Osteocyte (in vitro differentiated cells): ENCODE data around the gene COX6A1. TPM values are rescaled to one million over a fixed set of nuclear protein-coding genes. Genes with fewer than 3 reads are reported as not detected.

ENCODE experiments used
- DNase-seq: peaks from one replicate; pipeline ENCODE4 v3.0.0; 2021; ENCODE audit warnings: mixed read lengths; ENCODE audit not compliant: unreplicated experiment; ENCODE audit errors: extremely low spot score
- H3K27ac Mint-ChIP-seq: one replicate; pipeline ENCODE4 v1.8.0; 2021; ENCODE audit warnings: mild to moderate bottlenecking, mixed read lengths; ENCODE audit not compliant: unreplicated experiment
- H3K27me3 Mint-ChIP-seq: one replicate; pipeline ENCODE4 v1.8.0; 2021; ENCODE audit warnings: mixed read lengths; ENCODE audit not compliant: unreplicated experiment
- H3K36me3 Mint-ChIP-seq: one replicate; pipeline ENCODE4 v1.8.0; 2021; ENCODE audit warnings: mixed read lengths; ENCODE audit not compliant: unreplicated experiment
- H3K4me1 Mint-ChIP-seq: one replicate; pipeline ENCODE4 v1.8.0; 2021; ENCODE audit warnings: mixed read lengths; ENCODE audit not compliant: unreplicated experiment
- H3K4me3 Mint-ChIP-seq: one replicate; pipeline ENCODE4 v1.8.0; 2021; ENCODE audit warnings: mild to moderate bottlenecking, moderate library complexity, mixed read lengths; ENCODE audit not compliant: unreplicated experiment
- H3K9me3 Mint-ChIP-seq: one replicate; pipeline ENCODE4 v1.8.0; 2021; ENCODE audit warnings: mixed read lengths; ENCODE audit not compliant: unreplicated experiment
- CTCF ChIP-seq: fragments of 200-600 bp; sonication (generic); IDR thresholded peaks from 2 replicates; pipeline ENCODE4 v1.5.0; 2021; ENCODE audit warnings: antibody characterized with exemption, mild to moderate bottlenecking, moderate library complexity
- total RNA-seq: library from RNA; stranded (reverse); gene quantifications from 2 replicates; pipeline ENCODE4 v1.2.1, GENCODE V29; 2021

The COX6A1 gene
- total RNA-seq, 1 donor from 2014 or later, result 307 TPM

GRCh38 chr12:120406069-120406468 is 31.8 kb upstream of the COX6A1 start:
- no peak for TF ChIP-seq CTCF
- DNase-seq, result no peak
- no peak overlapping the region for H3K27ac Mint-ChIP-seq
- H3K27me3 Mint-ChIP-seq, result peaks cover 4% of the 10 kb centered on the region
- H3K4me1 Mint-ChIP-seq, result peaks cover 9% of the 10 kb centered on the region
- H3K9me3 Mint-ChIP-seq, result no peaks in the 10 kb centered on the region
- no peak overlapping the region for H3K4me3 Mint-ChIP-seq
- H3K36me3 Mint-ChIP-seq, result no peaks in the 10 kb centered on the region

DNA sequence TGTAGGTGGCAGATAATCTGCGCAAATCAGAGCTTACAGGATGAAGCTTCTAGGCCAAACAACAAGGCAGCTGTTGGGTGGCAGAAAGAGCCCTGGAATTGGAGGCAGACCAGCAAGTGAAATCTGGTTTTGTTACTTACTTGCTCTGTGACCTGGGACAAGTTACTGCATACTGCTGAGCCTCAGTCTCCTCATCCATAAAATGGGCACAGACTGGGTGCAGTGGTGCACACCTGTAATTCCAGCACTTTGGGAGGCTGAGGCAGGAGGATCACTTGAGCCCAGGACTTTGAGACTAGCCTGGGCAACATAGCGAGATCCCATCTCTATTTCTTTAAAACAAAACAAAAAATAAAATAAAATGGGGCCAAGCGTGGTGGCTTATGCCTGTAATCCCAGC is 31.4 kb upstream of the COX6A1 start:
- TF ChIP-seq CTCF, result no peak
- peaks cover 4% of the 10 kb centered on the region for H3K27me3 Mint-ChIP-seq
- no peak overlapping the region for H3K4me3 Mint-ChIP-seq
- H3K27ac Mint-ChIP-seq, result no peak overlapping the region
- H3K36me3 Mint-ChIP-seq, result no peaks in the 10 kb centered on the region
- no peak for DNase-seq
- H3K9me3 Mint-ChIP-seq, result no peaks in the 10 kb centered on the region
- H3K4me1 Mint-ChIP-seq, result peaks cover 9% of the 10 kb centered on the region

DNA sequence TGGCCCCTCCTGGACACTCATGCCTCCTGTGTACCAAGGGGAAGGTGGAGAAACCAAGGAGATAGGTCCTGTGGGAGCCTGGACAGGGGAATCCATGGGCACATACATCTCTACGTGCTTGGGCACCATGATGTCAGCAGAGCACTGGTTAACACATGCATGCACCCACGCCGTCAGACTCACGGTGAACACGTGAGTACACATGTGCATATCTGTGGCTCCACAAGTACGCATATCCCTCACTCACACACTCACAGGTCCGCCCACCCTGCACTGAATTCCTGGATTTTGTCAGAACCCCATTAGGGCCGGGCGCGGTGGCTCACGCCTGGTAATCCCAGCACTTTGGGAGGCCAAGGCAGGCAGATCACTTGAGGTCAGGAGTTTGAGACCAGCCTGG is 29.1 kb upstream of the COX6A1 start:
- no peak overlapping the region for H3K4me3 Mint-ChIP-seq

DNA sequence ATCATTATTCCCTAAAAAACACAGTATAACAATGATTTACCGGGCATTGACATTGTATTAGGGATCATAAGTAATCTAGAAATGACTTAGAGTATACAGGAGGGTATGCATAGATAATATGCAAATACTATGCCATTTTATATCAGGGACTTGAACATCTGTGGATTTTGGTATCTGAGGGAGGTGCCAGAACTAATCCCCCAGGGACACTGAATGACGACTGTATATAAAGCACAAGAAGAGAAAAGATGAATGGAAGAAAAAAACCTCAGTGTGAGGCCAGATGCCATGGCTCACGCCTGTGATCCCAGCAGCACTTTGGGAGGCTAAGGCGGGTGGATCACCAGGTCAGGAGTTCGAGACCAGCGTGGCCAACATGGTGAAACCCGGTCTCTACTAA is 25.5 kb upstream of the COX6A1 start:
- H3K27ac Mint-ChIP-seq, result no peak overlapping the region
- H3K4me3 Mint-ChIP-seq, result no peak overlapping the region
- no peak for DNase-seq
- H3K27me3 Mint-ChIP-seq, result no peaks in the 10 kb centered on the region
- H3K9me3 Mint-ChIP-seq, result no peaks in the 10 kb centered on the region
- TF ChIP-seq CTCF, result no peak
- no peaks in the 10 kb centered on the region for H3K36me3 Mint-ChIP-seq
- H3K4me1 Mint-ChIP-seq, result no peaks in the 10 kb centered on the region

More for the DNA sequence above, 29.1 kb upstream of the COX6A1 start:
- no peaks in the 10 kb centered on the region for H3K36me3 Mint-ChIP-seq
- no peaks in the 10 kb centered on the region for H3K9me3 Mint-ChIP-seq
- no peaks in the 10 kb centered on the region for H3K27me3 Mint-ChIP-seq
- no peaks in the 10 kb centered on the region for H3K4me1 Mint-ChIP-seq
- no peak for DNase-seq
- H3K27ac Mint-ChIP-seq, result no peak overlapping the region
- no peak for TF ChIP-seq CTCF

DNA sequence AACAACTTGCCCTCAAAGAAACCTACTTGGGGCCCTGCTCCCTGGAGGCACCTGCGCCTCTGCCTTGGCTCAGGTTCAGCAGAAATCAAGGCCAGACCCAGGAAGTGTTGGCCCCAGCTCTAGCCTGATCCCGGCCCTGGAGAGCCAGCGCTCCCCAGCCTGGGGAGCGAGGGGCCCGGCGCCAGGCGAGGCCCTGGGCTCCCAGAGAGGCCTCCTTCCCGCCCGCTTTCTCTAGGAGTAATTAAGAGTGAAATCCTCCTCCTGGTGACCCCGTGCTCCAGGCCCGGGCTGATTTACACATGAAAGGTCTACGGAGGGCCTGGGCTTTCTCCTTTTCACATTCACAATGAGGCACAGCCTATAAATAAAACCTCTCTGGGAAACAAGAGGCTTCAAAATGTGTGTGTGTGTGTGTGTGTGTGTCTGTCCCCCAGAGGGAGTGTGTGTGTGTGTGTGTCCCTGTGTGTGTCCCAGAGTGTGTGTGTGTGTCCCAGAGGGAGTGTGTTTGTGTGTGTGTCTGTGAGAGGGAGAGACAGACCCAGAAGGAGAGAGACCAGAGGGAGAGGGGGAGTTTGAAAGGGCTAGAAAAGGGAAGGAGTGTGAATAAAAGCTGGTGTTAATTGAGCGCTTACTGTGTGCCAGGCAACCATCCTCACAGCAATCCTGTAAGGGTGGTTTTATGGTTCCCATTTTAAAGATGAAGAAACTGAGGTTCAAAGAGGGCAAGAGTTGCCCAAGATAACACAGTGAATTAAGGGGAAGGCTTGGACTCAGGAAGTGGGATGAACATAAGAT is 23.8 kb upstream of the COX6A1 start:
- no peak for DNase-seq
- Mint-ChIP-seq H3K9me3 (no peaks in the 10 kb centered on the region), H3K4me1 (no peaks in the 10 kb centered on the region), H3K4me3 (no peak overlapping the region), H3K27me3 (no peaks in the 10 kb centered on the region), H3K36me3 (no peaks in the 10 kb centered on the region), H3K27ac (no peak overlapping the region)
- TF ChIP-seq CTCF, result no peak
